ENCODE data around the gene DMWD. TPM values are rescaled to one million over a fixed set of nuclear protein-coding genes. Genes with fewer than 3 reads are reported as not detected.

The DMWD gene
- total and polyA plus RNA-seq, 2 donors (not counting 1 experiment from before 2014, with no cell fraction given): 25.1 to 86.4 TPM

- H3K27ac Mint-ChIP-seq: no peak overlapping the region
These were observed 28.2 kb downstream of the DMWD start for GRCh38 chr19:45764475-45764874.

GRCh38 chr19:45763691-45764294, 28.9 kb downstream of the DMWD start:
- ChIA-PET POLR2A (no interaction called here), CTCF (interaction anchor here (1.3 kb wide), 1 partner anchor 53 kb away, joined by 3 read pairs; no protein-coding TSS in a partner anchor)
- intact Hi-C loops (cut with micrococcal nuclease): no loop called here
- TF ChIP-seq, protein P1, sequence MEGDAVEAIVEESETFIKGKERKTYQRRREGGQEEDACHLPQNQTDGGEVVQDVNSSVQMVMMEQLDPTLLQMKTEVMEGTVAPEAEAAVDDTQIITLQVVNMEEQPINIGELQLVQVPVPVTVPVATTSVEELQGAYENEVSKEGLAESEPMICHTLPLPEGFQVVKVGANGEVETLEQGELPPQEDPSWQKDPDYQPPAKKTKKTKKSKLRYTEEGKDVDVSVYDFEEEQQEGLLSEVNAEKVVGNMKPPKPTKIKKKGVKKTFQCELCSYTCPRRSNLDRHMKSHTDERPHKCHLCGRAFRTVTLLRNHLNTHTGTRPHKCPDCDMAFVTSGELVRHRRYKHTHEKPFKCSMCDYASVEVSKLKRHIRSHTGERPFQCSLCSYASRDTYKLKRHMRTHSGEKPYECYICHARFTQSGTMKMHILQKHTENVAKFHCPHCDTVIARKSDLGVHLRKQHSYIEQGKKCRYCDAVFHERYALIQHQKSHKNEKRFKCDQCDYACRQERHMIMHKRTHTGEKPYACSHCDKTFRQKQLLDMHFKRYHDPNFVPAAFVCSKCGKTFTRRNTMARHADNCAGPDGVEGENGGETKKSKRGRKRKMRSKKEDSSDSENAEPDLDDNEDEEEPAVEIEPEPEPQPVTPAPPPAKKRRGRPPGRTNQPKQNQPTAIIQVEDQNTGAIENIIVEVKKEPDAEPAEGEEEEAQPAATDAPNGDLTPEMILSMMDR (IDR thresholded peaks at IDR 0.05): no peak
- TF ChIP-seq EZH2 (IDR thresholded peaks at IDR 0.05; ENCODE audit: borderline replicate concordance, insufficient read depth, low read depth, low read length, poor library complexity, severe bottlenecking): no peak
- peaks cover 2% of the 10 kb centered on the region for H3K4me1 Mint-ChIP-seq
- Histone ChIP-seq H3K4me2 (replicated peaks; ENCODE audit: low read depth, low read length, poor library complexity, severe bottlenecking) (no peak overlapping the region), H2AFZ (ENCODE audit: insufficient read depth, low read depth, low read length, poor library complexity, severe bottlenecking) (no peak overlapping the region), H3K4me1 (ENCODE audit: control insufficient read depth in 2 of 2, insufficient read depth in 2 of 2, low read length in 2 of 2) (peaks cover 8% of the 10 kb centered on the region in 2 donors), H4K20me1 (ENCODE audit: control insufficient read depth, insufficient read depth, low read length, poor library complexity, severe bottlenecking) (no peaks in the 10 kb centered on the region), H3K9me3 (ENCODE audit: control extremely low read depth in 1 of 3, control insufficient read depth in 2 of 3, insufficient read depth in 1 of 3, low read length in 2 of 3) (peaks cover 0 to 3% (median 0%) of the 10 kb centered on the region in 3 donors), H3K27me3 (replicated peaks in 1 of 4; ENCODE audit: control extremely low read depth in 1 of 4, control insufficient read depth in 3 of 4, insufficient read depth in 4 of 4, low read length in 3 of 4) (peaks cover 0 to 44% (median 8%) of the 10 kb centered on the region in 4 experiments), H3K27ac (ENCODE audit: low read length in 2 of 2) (no peak overlapping the region), H3K36me3 (replicated peaks in 1 of 2; ENCODE audit: control extremely low read depth in 1 of 2, control insufficient read depth in 1 of 2, extremely low read depth in 1 of 2, insufficient read depth in 2 of 2, low read length in 1 of 2) (no peaks in the 10 kb centered on the region), H3K9ac (ENCODE audit: low read length) (no peak overlapping the region), H3K4me3 (ENCODE audit: control extremely low read depth in 1 of 5, extremely low read depth in 1 of 5, insufficient read depth in 1 of 5, low read depth in 2 of 5, low read length in 4 of 5) (no peak overlapping the region), H3K79me2 (ENCODE audit: control insufficient read depth, insufficient read depth, low read length) (no peaks in the 10 kb centered on the region)
- no peak overlapping the region for H3K27ac Mint-ChIP-seq
- no peak for DNase-seq
- WGBS (ENCODE audit: insufficient coverage): 70% methylated on average over 27 of the region's 27 CpGs
- no peaks in the 10 kb centered on the region for H3K9me3 Mint-ChIP-seq (ENCODE audit: insufficient read depth)
- peaks cover 17% of the 10 kb centered on the region for H3K27me3 Mint-ChIP-seq
- no peak for ATAC-seq (ENCODE audit: low read depth)
- no peak overlapping the region for H3K4me3 Mint-ChIP-seq

More at GRCh38 chr19:45764475-45764874, 28.2 kb downstream of the DMWD start:
- Mint-ChIP-seq H3K9me3 (ENCODE audit: insufficient read depth) (no peaks in the 10 kb centered on the region), H3K4me1 (peaks cover 5% of the 10 kb centered on the region), H3K27me3 (peaks cover 14% of the 10 kb centered on the region), H3K4me3 (no peak overlapping the region)
- CTCF ChIA-PET: no interaction called here
- H3K27ac ChIP-seq (ENCODE audit: low read length in 2 of 2): no peak overlapping the region
- H3K9ac ChIP-seq (ENCODE audit: low read length): no peak overlapping the region
- no peaks in the 10 kb centered on the region for H4K20me1 ChIP-seq (ENCODE audit: control insufficient read depth, insufficient read depth, low read length, poor library complexity, severe bottlenecking)
- intact Hi-C loops (cut with micrococcal nuclease): no loop called here
- peaks cover 0 to 44% (median 8%) of the 10 kb centered on the region in 4 experiments for H3K27me3 ChIP-seq (replicated peaks in 1 of 4; ENCODE audit: control extremely low read depth in 1 of 4, control insufficient read depth in 3 of 4, insufficient read depth in 4 of 4, low read length in 3 of 4)
- POLR2A ChIA-PET: interaction anchor here (0.6 kb wide), 1 partner anchor 17 kb away, joined by 8 read pairs; no protein-coding TSS in a partner anchor
- H3K4me3 ChIP-seq (ENCODE audit: control extremely low read depth in 1 of 5, extremely low read depth in 1 of 5, insufficient read depth in 1 of 5, low read depth in 2 of 5, low read length in 4 of 5): no peak overlapping the region
- H3K9me3 ChIP-seq (ENCODE audit: control extremely low read depth in 1 of 3, control insufficient read depth in 2 of 3, insufficient read depth in 1 of 3, low read length in 2 of 3): peaks cover 0 to 3% (median 0%) of the 10 kb centered on the region in 3 donors
- TF ChIP-seq, protein P1 (IDR thresholded peaks at IDR 0.05): no peak
- no peak for TF ChIP-seq EZH2 (IDR thresholded peaks at IDR 0.05; ENCODE audit: borderline replicate concordance, insufficient read depth, low read depth, low read length, poor library complexity, severe bottlenecking)
- no peak for DNase-seq
- ATAC-seq (ENCODE audit: low read depth): no peak
- peaks cover 8 to 13% of the 10 kb centered on the region in 2 donors for H3K4me1 ChIP-seq (ENCODE audit: control insufficient read depth in 2 of 2, insufficient read depth in 2 of 2, low read length in 2 of 2)
- H3K36me3 ChIP-seq (replicated peaks in 1 of 2; ENCODE audit: control extremely low read depth in 1 of 2, control insufficient read depth in 1 of 2, extremely low read depth in 1 of 2, insufficient read depth in 2 of 2, low read length in 1 of 2): no peaks in the 10 kb centered on the region
- H3K4me2 ChIP-seq (replicated peaks; ENCODE audit: low read depth, low read length, poor library complexity, severe bottlenecking): no peak overlapping the region
- H3K79me2 ChIP-seq (ENCODE audit: control insufficient read depth, insufficient read depth, low read length): no peaks in the 10 kb centered on the region
- 87% methylated on average over 5 of the region's 6 CpGs for WGBS (ENCODE audit: insufficient coverage)
- H2AFZ ChIP-seq (ENCODE audit: insufficient read depth, low read depth, low read length, poor library complexity, severe bottlenecking): no peak overlapping the region
